ENCODE measurements around the gene PTTG1IP.
"Not testable (repeated sequence)": the region's sequence is repeated elsewhere in the genome, so short reads cannot be mapped to it uniquely, and the experiment has no call there.

- not testable (repeated sequence) for TF ChIP-seq ZNF791 (tag by site-specific recombination; IDR thresholded peaks at IDR 0.05); GLIS1 (tag by site-specific recombination; IDR thresholded peaks at IDR 0.05); CTCF (tag by site-specific recombination; IDR thresholded peaks at IDR 0.05); ZFP37 (tag by site-specific recombination; IDR thresholded peaks at IDR 0.05); ZNF239 (tag by site-specific recombination; IDR thresholded peaks at IDR 0.05); ZBTB26 (tag by site-specific recombination; optimal IDR thresholded peaks at IDR 0.05); SP2 (tag by site-specific recombination; IDR thresholded peaks at IDR 0.05); REST (tag by site-specific recombination; IDR thresholded peaks at IDR 0.05); ATF2 (tag by site-specific recombination; IDR thresholded peaks at IDR 0.05; ENCODE audit: low read depth); PRDM1 (tag by site-specific recombination; IDR thresholded peaks at IDR 0.05); ZNF174 (tag by site-specific recombination; IDR thresholded peaks at IDR 0.05); SETDB1 (IDR thresholded peaks at IDR 0.05; ENCODE audit: insufficient read length, low read length); ZNF184 (tag by site-specific recombination; IDR thresholded peaks at IDR 0.05)
Measured at GRCh38 chr21:44832516-44833255, 40.8 kb downstream of the PTTG1IP start.

All from HEK293 (cell line).